PFSK-1 (cell line): Measurements from ENCODE around the gene NOPCHAP1.

Source experiments
- SIN3A ChIP-seq: IDR thresholded peaks from 2 replicates; pipeline ENCODE4 v1.6.1; 2012; ENCODE audit warnings: mild to moderate bottlenecking, low read length, moderate library complexity, borderline replicate concordance; ENCODE audit not compliant: insufficient read depth
- TAF1 ChIP-seq: IDR thresholded peaks from 2 replicates; pipeline ENCODE4 v1.6.1; 2012; ENCODE audit warnings: low read length, control low read depth, borderline replicate concordance; ENCODE audit not compliant: insufficient read depth
- TF ChIP-seq, protein P1 (sequence below), 2 experiments: IDR thresholded peaks; 2 replicates each; pipeline versions ENCODE4 v1.6.1 to v1.8.0; 2011 to 2012; ENCODE audit warnings: low read depth in 2 of 2, low read length in 2 of 2, control low read depth in 1 of 2, inconsistent platforms in 1 of 2, mild to moderate bottlenecking in 1 of 2, moderate library complexity in 1 of 2; ENCODE audit not compliant: insufficient read depth in 1 of 2

DNA sequence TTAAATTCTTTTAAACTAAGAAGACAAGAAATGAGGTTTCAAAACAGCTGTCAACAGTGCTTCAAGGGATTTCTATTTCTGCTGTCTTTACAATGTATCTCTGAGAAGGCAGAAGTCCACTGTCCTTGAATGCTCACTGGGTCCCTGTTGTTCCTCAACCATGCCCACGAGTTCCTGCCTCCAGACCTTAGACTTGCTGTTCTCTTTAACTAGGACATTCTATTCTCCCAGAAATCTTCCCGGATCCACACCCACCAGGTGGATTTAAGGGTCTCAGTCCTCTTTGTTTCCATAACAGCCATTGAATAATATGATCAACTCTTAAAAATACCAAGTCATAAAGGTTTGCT, 21.3 kb upstream of the NOPCHAP1 start:
- TF ChIP-seq TAF1 (no peak), SIN3A (no peak)
- TF ChIP-seq, protein P1, sequence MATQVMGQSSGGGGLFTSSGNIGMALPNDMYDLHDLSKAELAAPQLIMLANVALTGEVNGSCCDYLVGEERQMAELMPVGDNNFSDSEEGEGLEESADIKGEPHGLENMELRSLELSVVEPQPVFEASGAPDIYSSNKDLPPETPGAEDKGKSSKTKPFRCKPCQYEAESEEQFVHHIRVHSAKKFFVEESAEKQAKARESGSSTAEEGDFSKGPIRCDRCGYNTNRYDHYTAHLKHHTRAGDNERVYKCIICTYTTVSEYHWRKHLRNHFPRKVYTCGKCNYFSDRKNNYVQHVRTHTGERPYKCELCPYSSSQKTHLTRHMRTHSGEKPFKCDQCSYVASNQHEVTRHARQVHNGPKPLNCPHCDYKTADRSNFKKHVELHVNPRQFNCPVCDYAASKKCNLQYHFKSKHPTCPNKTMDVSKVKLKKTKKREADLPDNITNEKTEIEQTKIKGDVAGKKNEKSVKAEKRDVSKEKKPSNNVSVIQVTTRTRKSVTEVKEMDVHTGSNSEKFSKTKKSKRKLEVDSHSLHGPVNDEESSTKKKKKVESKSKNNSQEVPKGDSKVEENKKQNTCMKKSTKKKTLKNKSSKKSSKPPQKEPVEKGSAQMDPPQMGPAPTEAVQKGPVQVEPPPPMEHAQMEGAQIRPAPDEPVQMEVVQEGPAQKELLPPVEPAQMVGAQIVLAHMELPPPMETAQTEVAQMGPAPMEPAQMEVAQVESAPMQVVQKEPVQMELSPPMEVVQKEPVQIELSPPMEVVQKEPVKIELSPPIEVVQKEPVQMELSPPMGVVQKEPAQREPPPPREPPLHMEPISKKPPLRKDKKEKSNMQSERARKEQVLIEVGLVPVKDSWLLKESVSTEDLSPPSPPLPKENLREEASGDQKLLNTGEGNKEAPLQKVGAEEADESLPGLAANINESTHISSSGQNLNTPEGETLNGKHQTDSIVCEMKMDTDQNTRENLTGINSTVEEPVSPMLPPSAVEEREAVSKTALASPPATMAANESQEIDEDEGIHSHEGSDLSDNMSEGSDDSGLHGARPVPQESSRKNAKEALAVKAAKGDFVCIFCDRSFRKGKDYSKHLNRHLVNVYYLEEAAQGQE (IDR thresholded peaks at IDR 0.05; ENCODE audit: insufficient read depth in 1 of 2, low read depth in 2 of 2, low read length in 2 of 2), result no peak
